Epithelial cell of esophagus (primary cell): ENCODE results near the gene NTM.

Experiments used
- DNase-seq: peaks from one replicate; pipeline ENCODE4 v3.0.0; 2010; ENCODE audit warnings: low read depth
- H3K4me3 ChIP-seq: 2 replicates; pipeline ENCODE4 v1.5.1; 2011; ENCODE audit warnings: mild to moderate bottlenecking, low read length, control low read depth
- TF ChIP-seq, protein P1 (sequence below): IDR thresholded peaks from 2 replicates; pipeline ENCODE4 v1.5.1; 2011; ENCODE audit warnings: low read depth, mild to moderate bottlenecking, low read length, control low read depth, inconsistent platforms; ENCODE audit not compliant: insufficient read depth; ENCODE audit errors: missing control alignments

The NTM gene

DNA sequence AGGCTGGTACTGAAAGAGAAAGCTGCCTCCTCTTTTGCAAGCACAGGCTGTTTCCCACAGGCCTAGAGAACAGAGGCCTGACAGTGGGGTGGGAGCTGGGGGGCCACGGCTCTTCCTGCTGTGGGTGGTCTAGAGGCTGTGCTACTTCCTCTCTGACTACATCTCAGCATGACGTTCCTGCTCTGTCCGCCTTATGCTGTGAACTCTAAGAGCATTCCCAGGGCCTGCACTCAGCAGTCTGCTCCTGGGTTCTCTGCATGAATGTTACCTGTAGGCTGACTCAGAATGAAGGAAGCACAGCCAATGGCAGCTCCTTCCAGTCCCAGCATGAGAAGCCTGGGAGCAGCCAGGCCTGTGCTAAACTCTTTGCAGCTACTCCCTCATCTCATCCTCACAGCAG, 534.3 kb downstream of the NTM start:
- peak; percentile 81 for DNase-seq
- TF ChIP-seq, protein P1, sequence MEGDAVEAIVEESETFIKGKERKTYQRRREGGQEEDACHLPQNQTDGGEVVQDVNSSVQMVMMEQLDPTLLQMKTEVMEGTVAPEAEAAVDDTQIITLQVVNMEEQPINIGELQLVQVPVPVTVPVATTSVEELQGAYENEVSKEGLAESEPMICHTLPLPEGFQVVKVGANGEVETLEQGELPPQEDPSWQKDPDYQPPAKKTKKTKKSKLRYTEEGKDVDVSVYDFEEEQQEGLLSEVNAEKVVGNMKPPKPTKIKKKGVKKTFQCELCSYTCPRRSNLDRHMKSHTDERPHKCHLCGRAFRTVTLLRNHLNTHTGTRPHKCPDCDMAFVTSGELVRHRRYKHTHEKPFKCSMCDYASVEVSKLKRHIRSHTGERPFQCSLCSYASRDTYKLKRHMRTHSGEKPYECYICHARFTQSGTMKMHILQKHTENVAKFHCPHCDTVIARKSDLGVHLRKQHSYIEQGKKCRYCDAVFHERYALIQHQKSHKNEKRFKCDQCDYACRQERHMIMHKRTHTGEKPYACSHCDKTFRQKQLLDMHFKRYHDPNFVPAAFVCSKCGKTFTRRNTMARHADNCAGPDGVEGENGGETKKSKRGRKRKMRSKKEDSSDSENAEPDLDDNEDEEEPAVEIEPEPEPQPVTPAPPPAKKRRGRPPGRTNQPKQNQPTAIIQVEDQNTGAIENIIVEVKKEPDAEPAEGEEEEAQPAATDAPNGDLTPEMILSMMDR, result no peak
- H3K4me3 ChIP-seq, result no peak overlapping the region

DNA sequence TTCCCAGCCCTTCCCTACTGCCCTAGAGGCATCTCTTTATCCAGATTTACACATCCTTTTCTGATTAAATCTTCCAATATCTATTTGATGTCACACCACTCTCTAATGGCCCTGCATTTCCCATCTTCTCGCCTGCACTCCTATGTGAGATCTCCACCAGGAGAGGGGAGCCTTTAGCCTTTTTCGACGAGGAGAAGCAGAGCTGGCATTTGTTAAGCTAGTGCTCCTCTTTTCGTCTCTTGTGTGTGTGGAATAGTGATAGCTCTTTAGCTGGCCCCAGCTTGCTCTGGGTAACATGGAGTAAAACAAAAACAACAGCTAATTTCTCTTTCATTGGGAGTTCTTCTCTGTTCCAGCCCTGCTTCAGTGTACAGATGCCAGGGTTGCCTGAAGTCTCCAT, 536.5 kb downstream of the NTM start:
- no peak overlapping the region for H3K4me3 ChIP-seq
- TF ChIP-seq, protein P1, result peak; percentile 9
- no peak for DNase-seq

DNA sequence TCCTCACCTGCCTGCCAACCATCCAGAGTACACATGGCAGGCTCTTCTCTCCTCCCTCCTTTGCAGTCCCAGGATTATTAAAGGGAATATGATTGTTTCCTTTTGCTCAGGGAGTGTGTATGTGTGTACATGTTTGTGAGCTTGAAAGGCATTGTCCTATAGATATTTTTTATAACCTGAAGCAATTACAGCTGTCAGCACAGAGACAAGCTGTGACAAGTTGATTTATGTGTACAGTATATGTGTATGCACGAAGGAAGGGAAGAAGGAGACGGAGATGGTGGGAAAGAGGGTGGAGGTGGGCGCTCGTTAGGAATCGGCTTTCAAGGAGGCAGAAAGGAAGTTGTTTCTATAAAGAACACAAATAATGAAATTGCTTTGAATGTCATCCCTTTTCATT, 537.0 kb downstream of the NTM start:
- peak; percentile 62 for DNase-seq
- no peak overlapping the region for H3K4me3 ChIP-seq
- TF ChIP-seq, protein P1, result no peak

DNA sequence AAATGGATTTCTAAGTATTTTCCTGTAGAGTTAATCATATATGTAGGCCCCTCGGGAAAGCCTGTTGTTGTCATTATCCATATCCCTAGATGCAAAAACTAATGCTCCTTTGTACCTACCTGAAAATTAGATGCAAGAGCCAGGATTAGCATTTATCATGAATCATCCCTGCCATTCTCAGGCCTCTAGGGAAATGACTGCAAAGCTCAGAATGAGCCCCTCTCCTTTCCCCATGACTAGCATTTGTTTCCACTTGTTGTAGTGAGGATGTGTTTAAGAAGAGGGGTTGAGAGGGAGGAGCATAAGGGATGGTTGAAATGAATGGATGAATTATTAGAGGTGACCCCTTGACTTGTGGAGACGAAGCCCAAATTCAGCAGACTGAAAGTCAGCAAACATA, 537.9 kb downstream of the NTM start:
- TF ChIP-seq, protein P1, result no peak
- DNase-seq, result peak; percentile 53
- no peak overlapping the region for H3K4me3 ChIP-seq

DNA sequence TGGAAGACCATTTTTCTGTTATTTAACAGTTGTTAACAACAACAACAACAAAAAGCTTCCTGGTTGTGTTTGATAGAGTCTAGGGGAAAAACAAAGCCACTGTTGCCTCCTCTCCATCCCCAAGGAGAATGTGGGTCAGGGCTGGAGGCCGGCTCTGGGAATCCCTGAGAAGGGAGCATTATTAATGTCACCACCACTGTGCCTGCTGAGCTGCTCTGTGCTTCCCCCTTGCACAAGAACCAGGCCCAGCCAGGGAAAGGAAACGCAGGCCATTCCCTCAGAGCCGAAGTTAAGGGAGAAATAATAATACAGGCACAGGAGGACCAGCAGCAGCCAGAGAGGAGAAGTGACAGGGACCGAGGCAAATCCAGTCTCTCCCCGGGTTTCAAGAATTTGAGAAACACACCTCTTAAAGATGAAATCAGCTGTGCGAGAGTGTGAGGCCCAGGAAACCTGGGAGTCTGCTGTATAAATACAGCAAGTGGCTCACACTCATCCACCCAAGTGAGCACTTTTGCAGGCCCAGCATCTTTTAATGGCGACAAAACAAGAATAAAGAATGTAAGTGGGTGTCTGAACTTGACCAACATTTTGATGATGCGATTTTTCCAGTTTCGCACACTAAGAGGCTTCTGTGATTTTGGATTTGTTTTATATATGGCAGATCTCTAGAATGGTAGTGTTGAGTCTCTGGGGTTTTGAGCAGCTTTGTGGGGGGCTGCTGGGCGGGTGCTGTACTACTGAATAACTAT, 539.2 kb downstream of the NTM start:
- DNase-seq, result no peak
- no peak overlapping the region for H3K4me3 ChIP-seq
- TF ChIP-seq, protein P1, result no peak

DNA sequence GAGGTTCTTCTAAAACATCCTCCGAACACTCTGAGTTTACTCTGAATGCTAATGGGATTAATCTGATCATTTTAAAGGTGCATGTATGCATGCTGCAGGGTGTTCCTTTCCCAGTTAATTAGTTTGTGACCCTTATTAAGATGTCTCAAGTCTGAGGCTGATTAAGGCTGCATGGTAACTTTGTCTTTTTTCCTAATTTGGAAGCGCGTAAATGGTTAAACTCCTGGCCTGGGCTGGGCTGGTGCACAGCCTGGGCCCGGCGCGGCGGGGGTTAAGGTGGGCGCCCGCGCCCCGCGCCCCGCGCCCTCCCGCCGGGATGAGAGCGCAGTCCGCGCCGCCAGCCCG, 539.7 kb downstream of the NTM start:
- no peak overlapping the region for H3K4me3 ChIP-seq
- TF ChIP-seq, protein P1, result no peak
- DNase-seq, result no peak
